IPS-NIHi11 (cell line): Measurements from ENCODE around the gene NUPR1.
"Not testable (repeated sequence)": the region's sequence is repeated elsewhere in the genome, so short reads cannot be mapped to it uniquely, and the experiment has no call there.

Experiments used
- DNase-seq: peaks from one replicate; pipeline ENCODE4 v3.0.0; 2012; ENCODE audit warnings: mixed read lengths, low spot score

NUPR1 gene

GRCh38 chr16:28554634-28555423 lies 16.1 kb upstream of the NUPR1 start:
- no peak for DNase-seq

GRCh38 chr16:28553776-28554633 lies 15.2 kb upstream of the NUPR1 start, which contains the start of gene SGF29:
TSS of gene SGF29 (plus strand) at chr16:28553920. CDS start at chr16:28581070, 27,150 bp downstream.
- DNase-seq: peak; percentile 97

- no peak for DNase-seq
Observed at GRCh38 chr16:28549301-28549899, 10.6 kb upstream of the NUPR1 start.

- no peak for DNase-seq
Observed at GRCh38 chr16:28548306-28548802, 9.6 kb upstream of the NUPR1 start.

- no peak for DNase-seq
Observed at GRCh38 chr16:28546626-28547025, 7.9 kb upstream of the NUPR1 start.

GRCh38 chr16:28545964-28546363 lies 7.2 kb upstream of the NUPR1 start:
- not testable (repeated sequence) for DNase-seq

GRCh38 chr16:28544998-28545397 lies 6.2 kb upstream of the NUPR1 start:
- DNase-seq: no peak

GRCh38 chr16:28543072-28543471 lies 4.3 kb upstream of the NUPR1 start:
- no peak for DNase-seq

GRCh38 chr16:28542646-28543045 lies 3.9 kb upstream of the NUPR1 start:
- no peak for DNase-seq

GRCh38 chr16:28540346-28540745 lies 1.6 kb upstream of the NUPR1 start:
- DNase-seq: no peak

GRCh38 chr16:28537964-28538732 lies 626 bp downstream of the NUPR1 start:
- no peak for DNase-seq

GRCh38 chr16:28537076-28537475 lies 1.7 kb downstream of the NUPR1 start:
- DNase-seq: no peak

- no peak for DNase-seq
Observed at GRCh38 chr16:28534542-28535373, 4.0 kb downstream of the NUPR1 start.

GRCh38 chr16:28532940-28533647 lies 5.7 kb downstream of the NUPR1 start:
- no peak for DNase-seq

GRCh38 chr16:28531777-28532744 lies 6.7 kb downstream of the NUPR1 start:
- peak; percentile 91 for DNase-seq

GRCh38 chr16:28529124-28529523 lies 9.7 kb downstream of the NUPR1 start:
- no peak for DNase-seq

- no peak for DNase-seq
Observed at GRCh38 chr16:28528463-28528867, 10.3 kb downstream of the NUPR1 start.

- DNase-seq: no peak
Observed at GRCh38 chr16:28527985-28528384, 10.8 kb downstream of the NUPR1 start.
